PC-3 (cell line): ENCODE results near the gene PWWP2B. TPM values are rescaled to one million over a fixed set of nuclear protein-coding genes. Genes with fewer than 3 reads are reported as not detected.

Experiments
- ATAC-seq: fragments of 200-7000 bp; cut with Tn5 transposase; 2 replicates; pipeline ENCODE4 v1.9.1; 2020; ENCODE audit warnings: mild to moderate bottlenecking, moderate library complexity
- BruUV-seq: library from RNA; stranded (reverse); fragments of 400-500 nt; replicated peaks from 2 replicates; lab custom pipeline; 2021; lab: Mats Ljungman, UMichigan
- CTCF ChIA-PET: fragments of 300-600 bp; sonication (Branson Sonifier 250); formaldehyde crosslinking; loops from one replicate; lab custom pipeline; 2022; ENCODE audit warnings: antibody characterized with exemption; lab: Charles Lee
- POLR2A ChIA-PET: fragments of 300-600 bp; sonication (Branson Sonifier 250); formaldehyde crosslinking; loops from one replicate; lab custom pipeline; 2022; ENCODE audit warnings: antibody characterized with exemption; ENCODE audit not compliant: unreplicated experiment; lab: Charles Lee
- DNase-seq: peaks from one replicate; pipeline ENCODE4 v3.0.0-alpha.2; 2015
- H2AFZ ChIP-seq: fragments of 300-600 bp; sonication (generic); 2 replicates; pipeline ENCODE4 v1.6.0; 2016; ENCODE audit warnings: antibody characterized with exemption, low read length
- H3F3A ChIP-seq: fragments of 300-600 bp; sonication (generic); one replicate; pipeline ENCODE4 v1.6.0; 2017; ENCODE audit warnings: antibody characterized with exemption, low read length, control low read depth, mild to moderate bottlenecking; ENCODE audit not compliant: unreplicated experiment
- H3K27ac ChIP-seq: fragments of 300-600 bp; sonication (generic); 2 replicates; pipeline ENCODE4 v1.5.1; 2016; ENCODE audit warnings: mild to moderate bottlenecking, low read length
- H3K27me3 ChIP-seq: fragments of 300-600 bp; sonication (generic); 2 replicates; pipeline ENCODE4 v1.6.1; 2016; ENCODE audit warnings: low read length, mixed read lengths
- H3K36me3 ChIP-seq: fragments of 300-600 bp; sonication (generic); 2 replicates; pipeline ENCODE4 v1.6.1; 2016; ENCODE audit warnings: low read depth, mixed run types, low read length, mixed read lengths
- H3K4me1 ChIP-seq: fragments of 300-600 bp; sonication (generic); 2 replicates; pipeline ENCODE4 v1.5.1; 2016; ENCODE audit warnings: low read length; ENCODE audit not compliant: insufficient read depth
- H3K4me2 ChIP-seq: fragments of 300-600 bp; sonication (generic); 2 replicates; pipeline ENCODE4 v1.6.0; 2016; ENCODE audit warnings: low read length
- H3K4me3 ChIP-seq: fragments of 300-600 bp; sonication (generic); 2 replicates; pipeline ENCODE4 v1.5.1; 2016; ENCODE audit warnings: mild to moderate bottlenecking, low read length, mixed read lengths
- H3K79me2 ChIP-seq: fragments of 300-600 bp; sonication (generic); 2 replicates; pipeline ENCODE4 v1.6.1; 2017; ENCODE audit warnings: low read length, mixed read lengths
- H3K9ac ChIP-seq: fragments of 300-600 bp; sonication (generic); 2 replicates; pipeline ENCODE4 v1.6.0; 2016; ENCODE audit warnings: mild to moderate bottlenecking, low read length
- H3K9me2 ChIP-seq: fragments of 300-600 bp; sonication (generic); replicated peaks from 2 replicates; pipeline ENCODE4 v1.6.1; 2016; ENCODE audit warnings: mixed run types, low read length, mixed read lengths
- H3K9me3 ChIP-seq: fragments of 300-600 bp; sonication (generic); 2 replicates; pipeline ENCODE4 v1.6.1; 2016; ENCODE audit warnings: low read length, mixed read lengths
- H4K20me1 ChIP-seq: fragments of 300-600 bp; sonication (generic); 2 replicates; pipeline ENCODE4 v1.6.1; 2016; ENCODE audit warnings: low read length, mixed read lengths
- CTCF ChIP-seq: fragments of 300-600 bp; sonication (generic); conservative IDR thresholded peaks from 2 replicates; pipeline ENCODE4 v1.5.1; 2017; ENCODE audit warnings: antibody characterized with exemption, low read depth, mild to moderate bottlenecking, low read length
- EZH2 ChIP-seq: fragments of 300-600 bp; sonication (generic); IDR thresholded peaks from one replicate; pipeline ENCODE4 v1.6.1; 2017; ENCODE audit warnings: antibody characterized with exemption, mild to moderate bottlenecking, low read length; ENCODE audit not compliant: unreplicated experiment
- EZH2phosphoT487 ChIP-seq: fragments of 300-600 bp; sonication (generic); IDR thresholded peaks from 2 replicates; pipeline ENCODE4 v1.6.1; 2018; ENCODE audit warnings: mild to moderate bottlenecking, antibody characterized with exemption, low read length, borderline replicate concordance
- intact Hi-C: fragments of 100-400 bp; cut with micrococcal nuclease; formaldehyde crosslinking; loops from 2 replicates; pipeline ENCODE4 v1.9.0; 2023
- total RNA-seq: library from RNA; depleted of rRNA; stranded (reverse); fragments of >200 nt; gene quantifications from 2 replicates; pipeline ENCODE4 v1.2.3, GENCODE V29; 2014

PWWP2B gene
- total RNA-seq, 1 experiment from 2014 or later = 24.5 TPM

- Histone ChIP-seq H3F3A (no peaks in the 10 kb centered on the region), H4K20me1 (no peaks in the 10 kb centered on the region), H3K36me3 (no peaks in the 10 kb centered on the region), H3K9ac (peak overlapping the region; percentile 76; the same call in 1 of the 2 replicates), H3K27ac (peak overlapping the region; percentile 92), H3K9me3 (no peaks in the 10 kb centered on the region), H3K27me3 (no peaks in the 10 kb centered on the region), H3K4me1 (peaks cover 35% of the 10 kb centered on the region), H3K4me3 (no peak overlapping the region), H2AFZ (no peak overlapping the region), H3K4me2 (peak overlapping the region; percentile 77), H3K79me2 (peaks cover 15% of the 10 kb centered on the region), H3K9me2 (no peaks in the 10 kb centered on the region)
- BruUV-seq = TSS peak; percentile 53
- no peak for ATAC-seq
- CTCF ChIA-PET = no interaction called here
- POLR2A ChIA-PET = no interaction called here
- TF ChIP-seq EZH2 = no peak
- TF ChIP-seq CTCF = no peak
- no peak for TF ChIP-seq EZH2phosphoT487
- intact Hi-C loops = loop anchor here (2.0 kb wide), 1 partner anchor 28 kb away; no protein-coding TSS in a partner anchor
- no peak for DNase-seq
Observed at GRCh38 chr10:132420469-132420980, 23.5 kb downstream of the PWWP2B start.

DNA sequence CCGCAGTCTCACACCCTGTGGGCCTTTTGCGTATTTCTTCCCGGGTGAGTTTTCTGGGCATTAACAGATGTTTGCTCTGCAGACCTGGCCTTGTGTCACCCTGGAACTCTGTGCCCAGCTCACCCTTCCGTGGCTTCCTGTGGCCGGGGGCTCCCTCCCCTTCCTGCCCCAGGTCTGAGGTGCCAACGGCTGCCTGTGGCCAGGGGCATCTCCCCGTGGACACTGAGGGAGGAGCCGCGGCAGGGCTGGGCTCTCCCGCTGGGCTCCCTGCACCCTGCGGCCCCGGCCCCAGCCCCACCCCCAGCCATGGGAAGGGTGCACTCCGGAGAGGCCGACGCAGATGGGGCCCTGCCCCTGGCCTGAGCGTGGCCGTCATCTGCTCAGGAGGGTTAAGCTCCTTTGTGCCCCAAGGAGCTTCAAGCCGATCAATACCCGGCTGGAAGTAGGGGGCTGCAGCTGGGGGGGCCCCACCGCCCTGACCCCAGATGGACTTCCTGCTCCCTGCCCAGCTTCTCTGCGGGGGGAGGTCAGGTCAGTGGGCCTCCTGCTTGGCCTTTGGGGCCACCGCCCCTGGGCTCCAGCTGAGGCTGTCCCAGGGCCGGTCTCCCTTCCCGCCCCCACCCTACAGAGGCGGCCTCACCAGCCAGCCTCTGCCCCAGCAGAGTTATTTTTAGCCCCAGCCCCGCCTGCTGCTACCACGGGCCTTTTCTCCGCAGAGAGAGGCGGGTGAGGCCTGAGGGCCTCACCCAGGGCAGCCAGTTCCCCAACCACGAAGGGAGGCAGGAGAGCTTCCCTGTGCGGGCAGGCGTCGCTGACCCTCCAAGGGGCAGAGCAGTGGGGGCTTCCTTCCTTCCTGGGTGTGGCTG, 24.2 kb downstream of the PWWP2B start:
- Histone ChIP-seq H3K4me1 (peaks cover 35% of the 10 kb centered on the region), H3K36me3 (no peaks in the 10 kb centered on the region), H3K79me2 (peaks cover 9% of the 10 kb centered on the region; the same call in 1 of the 2 replicates), H3K4me2 (peak overlapping the region; percentile 77), H3F3A (no peaks in the 10 kb centered on the region), H3K27ac (peak overlapping the region; percentile 92), H3K9me3 (no peaks in the 10 kb centered on the region), H3K4me3 (peak overlapping the region; percentile 40; the same call in 1 of the 2 replicates), H2AFZ (no peak overlapping the region), H4K20me1 (no peaks in the 10 kb centered on the region), H3K9ac (peak overlapping the region; percentile 76), H3K27me3 (no peaks in the 10 kb centered on the region), H3K9me2 (no peaks in the 10 kb centered on the region)
- POLR2A ChIA-PET = no interaction called here
- peak; percentile 65 for DNase-seq
- no peak for TF ChIP-seq CTCF
- TF ChIP-seq EZH2 = no peak
- TF ChIP-seq EZH2phosphoT487 = no peak
- ATAC-seq = peak; percentile 74
- BruUV-seq = TSS peak; percentile 70
- intact Hi-C loops = loop anchor here (2.0 kb wide), 1 partner anchor 28 kb away; no protein-coding TSS in a partner anchor
- CTCF ChIA-PET = no interaction called here
